Stomach (tissue), 4 donors: ENCODE data around the gene IRF2.

Source experiments
- EP300 ChIP-seq: sonication (generic); formaldehyde crosslinking; IDR thresholded peaks from one replicate; pipeline ENCODE4 v1.6.1; 2017; ENCODE audit warnings: antibody characterized with exemption
- POLR2A ChIP-seq, 4 donors: fragments of 450-650 bp; IDR thresholded peaks; one replicate each; pipeline ENCODE4 v1.6.1; 2016; ENCODE audit warnings: antibody characterized with exemption in 4 of 4, control low read depth in 2 of 4, mild to moderate bottlenecking in 1 of 4, moderate library complexity in 1 of 4
- POLR2AphosphoS5 ChIP-seq, 3 donors: sonication (generic); formaldehyde crosslinking; IDR thresholded peaks; one replicate each; pipeline ENCODE4 v1.6.1; 2016; ENCODE audit warnings: antibody characterized with exemption in 3 of 3
- TF ChIP-seq, protein P1 (sequence below), 7 experiments: fragments of 450-650 bp in 4 of 7; fragments of 200-600 bp in 3 of 7; sonication (generic) in 3 of 7; IDR thresholded peaks; one replicate each; pipeline ENCODE4 v1.5.1; 2016 to 2019; ENCODE audit warnings: antibody characterized with exemption in 7 of 7, control low read depth in 2 of 7, mild to moderate bottlenecking in 1 of 7

GRCh38 chr4:184395971-184396391 lies 78.4 kb downstream of the IRF2 start:
- TF ChIP-seq, protein P1, sequence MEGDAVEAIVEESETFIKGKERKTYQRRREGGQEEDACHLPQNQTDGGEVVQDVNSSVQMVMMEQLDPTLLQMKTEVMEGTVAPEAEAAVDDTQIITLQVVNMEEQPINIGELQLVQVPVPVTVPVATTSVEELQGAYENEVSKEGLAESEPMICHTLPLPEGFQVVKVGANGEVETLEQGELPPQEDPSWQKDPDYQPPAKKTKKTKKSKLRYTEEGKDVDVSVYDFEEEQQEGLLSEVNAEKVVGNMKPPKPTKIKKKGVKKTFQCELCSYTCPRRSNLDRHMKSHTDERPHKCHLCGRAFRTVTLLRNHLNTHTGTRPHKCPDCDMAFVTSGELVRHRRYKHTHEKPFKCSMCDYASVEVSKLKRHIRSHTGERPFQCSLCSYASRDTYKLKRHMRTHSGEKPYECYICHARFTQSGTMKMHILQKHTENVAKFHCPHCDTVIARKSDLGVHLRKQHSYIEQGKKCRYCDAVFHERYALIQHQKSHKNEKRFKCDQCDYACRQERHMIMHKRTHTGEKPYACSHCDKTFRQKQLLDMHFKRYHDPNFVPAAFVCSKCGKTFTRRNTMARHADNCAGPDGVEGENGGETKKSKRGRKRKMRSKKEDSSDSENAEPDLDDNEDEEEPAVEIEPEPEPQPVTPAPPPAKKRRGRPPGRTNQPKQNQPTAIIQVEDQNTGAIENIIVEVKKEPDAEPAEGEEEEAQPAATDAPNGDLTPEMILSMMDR (IDR thresholded peaks at IDR 0.05) = no peak
- no peak for TF ChIP-seq EP300
- TF ChIP-seq POLR2AphosphoS5 (IDR thresholded peaks at IDR 0.05) = no peak
- no peak for TF ChIP-seq POLR2A (IDR thresholded peaks at IDR 0.05)
